Prostate gland (tissue), 2 donors: ENCODE results near the gene NPR1.

ENCODE experiments used
- POLR2A ChIP-seq: fragments of 450-650 bp; IDR thresholded peaks from one replicate; pipeline ENCODE4 v1.6.1; 2016; ENCODE audit warnings: antibody characterized with exemption, mild to moderate bottlenecking
- TF ChIP-seq, protein P1 (sequence below), 4 experiments: fragments of 200-600 bp in 2 of 4; fragments of 450-650 bp in 2 of 4; sonication (generic) in 2 of 4; IDR thresholded peaks; 1 replicate in 3 of 4; 2 replicates in 1 of 4; pipeline ENCODE4 v1.5.1; 2016 to 2019; ENCODE audit warnings: antibody characterized with exemption in 4 of 4, mild to moderate bottlenecking in 2 of 4, moderate library complexity in 2 of 4

DNA sequence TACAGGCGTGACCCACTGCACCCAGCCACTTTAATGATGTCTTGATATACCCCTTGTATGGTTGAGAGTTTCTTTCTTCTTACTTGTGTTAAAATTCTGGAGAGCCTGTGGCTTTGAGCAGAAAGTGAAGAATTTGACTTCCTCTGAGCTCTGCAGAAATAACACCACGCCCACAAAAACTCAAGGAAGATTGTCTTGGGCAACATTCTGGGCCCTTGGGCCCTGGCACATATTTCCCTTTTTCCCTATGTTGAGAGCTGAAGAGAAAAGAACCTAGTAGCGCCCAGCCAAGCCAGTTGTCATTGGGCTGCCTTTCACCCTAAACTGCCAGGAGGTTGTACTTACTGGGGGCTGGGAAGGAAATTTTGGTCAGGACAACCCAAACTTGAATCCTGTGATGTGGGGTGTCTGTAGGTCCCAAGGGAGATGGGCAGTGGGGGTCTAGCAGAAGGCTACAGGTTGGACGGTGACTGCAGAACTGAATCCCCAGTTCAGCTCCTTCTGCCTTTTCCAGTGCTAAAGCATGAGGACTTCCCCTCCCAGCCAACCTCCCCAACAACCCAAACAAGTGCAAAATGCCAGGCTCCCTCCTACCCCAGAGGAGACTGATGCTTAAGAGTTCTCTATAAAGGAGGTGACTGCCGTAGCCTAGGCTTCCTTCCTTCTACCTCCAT is 31.7 kb upstream of the NPR1 start:
- TF ChIP-seq, protein P1, sequence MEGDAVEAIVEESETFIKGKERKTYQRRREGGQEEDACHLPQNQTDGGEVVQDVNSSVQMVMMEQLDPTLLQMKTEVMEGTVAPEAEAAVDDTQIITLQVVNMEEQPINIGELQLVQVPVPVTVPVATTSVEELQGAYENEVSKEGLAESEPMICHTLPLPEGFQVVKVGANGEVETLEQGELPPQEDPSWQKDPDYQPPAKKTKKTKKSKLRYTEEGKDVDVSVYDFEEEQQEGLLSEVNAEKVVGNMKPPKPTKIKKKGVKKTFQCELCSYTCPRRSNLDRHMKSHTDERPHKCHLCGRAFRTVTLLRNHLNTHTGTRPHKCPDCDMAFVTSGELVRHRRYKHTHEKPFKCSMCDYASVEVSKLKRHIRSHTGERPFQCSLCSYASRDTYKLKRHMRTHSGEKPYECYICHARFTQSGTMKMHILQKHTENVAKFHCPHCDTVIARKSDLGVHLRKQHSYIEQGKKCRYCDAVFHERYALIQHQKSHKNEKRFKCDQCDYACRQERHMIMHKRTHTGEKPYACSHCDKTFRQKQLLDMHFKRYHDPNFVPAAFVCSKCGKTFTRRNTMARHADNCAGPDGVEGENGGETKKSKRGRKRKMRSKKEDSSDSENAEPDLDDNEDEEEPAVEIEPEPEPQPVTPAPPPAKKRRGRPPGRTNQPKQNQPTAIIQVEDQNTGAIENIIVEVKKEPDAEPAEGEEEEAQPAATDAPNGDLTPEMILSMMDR (IDR thresholded peaks at IDR 0.05): no peak
- no peak for TF ChIP-seq POLR2A
